C4-2B (cell line): Measurements from ENCODE around the gene MAPRE2.

Experiments
- H3K27ac ChIP-seq: fragments of 450-650 bp; 2 replicates; pipeline ENCODE4 v1.5.1; 2017
- ZFX ChIP-seq: fragments of 450-650 bp; IDR thresholded peaks from 2 replicates; pipeline ENCODE4 v1.6.1; 2017
- TF ChIP-seq, protein P1 (sequence below): fragments of 450-650 bp; conservative IDR thresholded peaks from 2 replicates; pipeline ENCODE4 v1.5.1; 2017; ENCODE audit warnings: mild to moderate bottlenecking

Gene MAPRE2

DNA sequence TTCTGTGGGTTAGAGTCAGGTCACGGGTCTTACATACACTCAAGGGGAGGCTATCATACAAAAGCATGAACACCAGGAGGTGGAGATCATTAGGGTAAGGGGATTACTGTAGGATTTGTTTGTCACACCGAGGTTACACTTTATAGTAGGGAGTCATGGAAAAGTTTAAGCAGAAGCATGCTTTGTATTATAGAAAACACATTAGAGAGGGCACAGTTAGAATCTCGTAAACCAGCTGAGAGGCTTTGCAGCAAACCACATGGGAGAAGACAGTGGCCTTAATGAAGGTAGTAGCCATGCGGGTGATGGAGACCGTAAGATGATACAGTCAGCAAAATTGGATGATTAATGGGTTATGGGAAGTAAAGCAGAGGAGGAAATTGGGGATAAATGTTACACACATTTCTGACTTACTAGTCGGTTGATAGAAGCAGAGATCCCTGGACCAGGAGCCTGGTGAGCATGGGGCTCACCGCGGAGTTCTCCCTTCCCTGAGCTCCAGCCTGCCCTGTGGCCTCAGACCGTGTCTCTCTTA, 75.6 kb downstream of the MAPRE2 start:
- no peak overlapping the region for H3K27ac ChIP-seq
- TF ChIP-seq, protein P1, sequence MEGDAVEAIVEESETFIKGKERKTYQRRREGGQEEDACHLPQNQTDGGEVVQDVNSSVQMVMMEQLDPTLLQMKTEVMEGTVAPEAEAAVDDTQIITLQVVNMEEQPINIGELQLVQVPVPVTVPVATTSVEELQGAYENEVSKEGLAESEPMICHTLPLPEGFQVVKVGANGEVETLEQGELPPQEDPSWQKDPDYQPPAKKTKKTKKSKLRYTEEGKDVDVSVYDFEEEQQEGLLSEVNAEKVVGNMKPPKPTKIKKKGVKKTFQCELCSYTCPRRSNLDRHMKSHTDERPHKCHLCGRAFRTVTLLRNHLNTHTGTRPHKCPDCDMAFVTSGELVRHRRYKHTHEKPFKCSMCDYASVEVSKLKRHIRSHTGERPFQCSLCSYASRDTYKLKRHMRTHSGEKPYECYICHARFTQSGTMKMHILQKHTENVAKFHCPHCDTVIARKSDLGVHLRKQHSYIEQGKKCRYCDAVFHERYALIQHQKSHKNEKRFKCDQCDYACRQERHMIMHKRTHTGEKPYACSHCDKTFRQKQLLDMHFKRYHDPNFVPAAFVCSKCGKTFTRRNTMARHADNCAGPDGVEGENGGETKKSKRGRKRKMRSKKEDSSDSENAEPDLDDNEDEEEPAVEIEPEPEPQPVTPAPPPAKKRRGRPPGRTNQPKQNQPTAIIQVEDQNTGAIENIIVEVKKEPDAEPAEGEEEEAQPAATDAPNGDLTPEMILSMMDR, result no peak
- no peak for TF ChIP-seq ZFX

DNA sequence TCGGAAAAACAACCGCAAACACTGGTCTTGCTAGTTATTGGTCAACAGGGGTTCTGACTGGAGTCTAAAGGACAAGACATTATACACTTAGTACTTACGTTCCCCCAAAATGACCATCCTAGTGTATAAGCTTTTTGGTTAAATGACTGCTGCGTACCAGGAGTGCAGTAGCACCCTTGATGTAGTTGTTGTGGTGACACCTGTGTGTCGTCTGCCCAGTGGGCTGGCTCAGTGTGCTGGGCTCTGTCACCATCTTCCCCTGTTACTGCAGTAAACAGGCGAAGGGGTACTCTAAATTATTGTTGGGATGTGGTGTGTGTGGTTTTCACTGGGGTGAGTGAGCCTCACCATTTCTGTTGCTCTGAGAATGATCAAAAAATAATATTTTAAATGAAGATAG, 76.2 kb downstream of the MAPRE2 start:
- TF ChIP-seq, protein P1, result no peak
- no peak for TF ChIP-seq ZFX
- H3K27ac ChIP-seq, result no peak overlapping the region

DNA sequence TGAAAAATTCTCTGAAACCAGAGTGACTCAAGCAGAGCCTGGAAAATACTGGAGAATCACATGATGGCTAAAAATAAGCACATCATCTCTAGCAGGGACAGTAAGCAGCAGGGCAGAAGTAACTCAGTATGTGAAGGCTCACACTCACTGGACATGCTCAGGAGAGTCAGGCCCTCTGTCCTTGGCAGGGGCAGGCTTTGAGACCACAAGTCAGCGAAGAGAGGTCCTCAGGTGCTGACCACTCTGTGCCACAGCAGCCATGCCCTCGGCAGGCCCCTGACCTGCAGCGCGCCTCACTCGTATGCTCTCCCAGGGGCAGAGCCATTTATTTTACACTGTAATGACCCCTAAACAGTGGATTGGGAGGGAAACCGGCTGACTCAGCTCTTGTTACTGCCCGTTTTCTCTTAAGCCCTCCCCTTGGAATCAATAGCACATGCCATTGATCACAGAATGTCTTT, 76.8 kb downstream of the MAPRE2 start:
- no peak overlapping the region for H3K27ac ChIP-seq
- TF ChIP-seq ZFX, result no peak
- TF ChIP-seq, protein P1, result no peak

DNA sequence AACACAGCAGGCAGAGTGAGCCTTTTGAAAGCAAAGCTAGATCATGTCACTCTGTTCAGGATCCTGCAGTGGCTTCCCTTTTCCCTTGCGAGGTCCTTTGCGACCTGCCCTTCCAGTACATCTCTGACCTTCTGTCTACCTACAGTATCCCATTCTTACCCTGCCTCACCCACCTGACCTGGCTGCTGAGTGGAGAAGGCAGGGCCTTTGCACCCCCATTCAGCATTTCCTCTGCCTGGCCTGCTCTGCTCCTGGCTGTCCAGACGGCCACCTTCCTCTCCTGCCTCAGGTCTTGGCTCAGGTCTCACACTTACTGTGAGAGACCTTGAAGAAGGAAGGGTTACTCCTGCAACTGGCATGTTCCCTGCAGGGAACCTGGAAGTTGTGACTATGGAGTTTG, 77.4 kb downstream of the MAPRE2 start:
- no peak overlapping the region for H3K27ac ChIP-seq
- TF ChIP-seq ZFX, result no peak
- TF ChIP-seq, protein P1, result no peak

DNA sequence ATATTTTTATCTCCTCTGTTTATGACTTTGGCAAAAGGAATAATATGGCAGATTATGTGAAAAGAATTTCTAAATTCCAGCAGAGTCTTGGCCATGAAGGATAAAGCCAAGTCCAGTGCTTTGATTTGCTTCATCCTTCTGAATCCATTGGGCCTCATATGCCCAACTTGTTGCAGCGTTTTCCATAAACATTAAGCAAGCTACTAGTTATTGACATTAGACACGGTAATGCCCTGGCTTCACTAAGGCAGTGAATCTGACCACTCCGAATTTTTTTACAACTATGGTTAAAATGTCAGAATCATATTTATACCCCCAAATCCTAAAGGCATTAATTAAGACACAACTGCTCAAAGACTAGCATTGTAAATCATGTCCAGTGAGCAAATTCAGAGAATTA, 79.8 kb downstream of the MAPRE2 start:
- H3K27ac ChIP-seq, result no peak overlapping the region
- no peak for TF ChIP-seq ZFX
- TF ChIP-seq, protein P1, result no peak

DNA sequence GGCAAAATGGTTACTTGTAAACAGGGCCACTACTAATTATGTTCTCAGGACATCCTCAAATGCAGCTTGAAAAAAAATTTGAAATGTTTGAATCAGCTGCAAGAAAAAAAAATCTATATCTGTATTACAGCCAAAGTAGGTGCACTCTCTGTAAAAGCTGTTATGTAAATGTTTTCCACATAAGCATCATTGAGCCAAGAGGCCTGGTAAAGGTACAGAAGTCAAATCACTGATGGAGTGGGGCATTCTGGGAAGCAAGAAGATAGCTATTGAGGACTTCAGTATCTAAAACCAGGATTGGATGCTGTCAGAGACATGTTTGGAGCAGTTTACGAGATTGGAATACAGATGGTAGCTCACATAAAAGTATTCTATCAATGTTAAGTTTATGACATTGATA, 80.3 kb downstream of the MAPRE2 start:
- TF ChIP-seq, protein P1, result no peak
- TF ChIP-seq ZFX, result no peak
- no peak overlapping the region for H3K27ac ChIP-seq

DNA sequence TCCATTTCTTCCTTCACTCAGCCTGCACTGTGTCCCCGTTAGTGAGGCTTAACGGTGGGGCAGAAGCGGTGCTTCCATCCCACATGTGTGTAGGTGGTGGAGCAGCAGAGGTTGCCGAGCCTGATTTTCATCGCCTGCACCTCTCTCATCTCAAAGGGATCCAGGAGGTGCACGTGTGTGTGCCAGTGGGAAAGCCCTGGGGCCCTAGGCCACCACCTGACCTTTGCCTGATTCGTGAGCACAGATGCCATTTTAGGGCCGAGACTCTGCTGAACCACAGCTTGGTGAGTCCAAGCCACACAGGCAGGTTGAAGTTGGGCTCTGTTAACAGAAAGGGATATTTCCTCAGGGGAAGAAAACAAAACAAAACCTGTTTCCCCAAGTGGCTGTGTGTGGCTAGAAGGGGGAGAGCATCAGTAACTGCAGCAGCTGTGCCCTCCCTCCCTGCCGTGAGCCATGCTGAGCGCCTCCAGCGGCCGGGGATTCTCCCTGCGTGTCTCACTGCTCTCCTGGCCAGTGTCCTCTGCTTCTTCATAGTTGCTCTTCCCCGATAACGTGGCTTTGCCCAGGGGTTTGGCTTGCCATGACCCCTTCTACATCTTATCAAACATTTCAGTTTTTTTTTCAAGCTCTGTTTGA, 81.5 kb downstream of the MAPRE2 start:
- no peak overlapping the region for H3K27ac ChIP-seq
- TF ChIP-seq, protein P1, result peak; percentile 35
- no peak for TF ChIP-seq ZFX
